ENCODE data around the gene ROR2.
"Not testable (repeated sequence)": the region's sequence is repeated elsewhere in the genome, so short reads cannot be mapped to it uniquely, and the experiment has no call there.

ROR2 gene

GRCh38 chr9:91817106-91817492 lies 132.9 kb downstream of the ROR2 start:
- DNase-seq (ENCODE audit: low spot score), result no peak

- no peak for DNase-seq (ENCODE audit: low spot score)
These were observed 133.7 kb downstream of the ROR2 start for GRCh38 chr9:91816356-91816755.

DNA sequence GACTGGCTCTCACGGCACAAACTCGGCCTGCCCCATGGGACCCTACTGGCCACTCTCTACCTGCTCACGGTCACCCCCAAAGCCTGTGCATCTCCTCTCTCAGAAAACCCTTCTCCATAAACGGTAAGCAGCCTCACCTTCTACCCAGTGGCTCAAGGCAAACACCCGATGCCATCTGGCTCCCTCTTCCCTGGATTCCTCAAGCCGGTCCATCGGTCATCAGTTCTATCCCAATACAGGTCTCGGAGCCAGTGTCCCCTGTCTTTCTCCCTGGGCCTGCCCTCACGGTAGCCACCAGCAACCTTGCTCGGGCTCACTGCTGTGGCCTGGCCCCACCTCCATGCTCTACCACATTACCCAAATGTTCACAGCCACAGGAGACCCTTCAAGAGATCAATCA lies 134.1 kb downstream of the ROR2 start:
- no peak for DNase-seq (ENCODE audit: low spot score)

- DNase-seq (ENCODE audit: low spot score), result no peak
These were observed 135.3 kb downstream of the ROR2 start for GRCh38 chr9:91814753-91815152.

DNA sequence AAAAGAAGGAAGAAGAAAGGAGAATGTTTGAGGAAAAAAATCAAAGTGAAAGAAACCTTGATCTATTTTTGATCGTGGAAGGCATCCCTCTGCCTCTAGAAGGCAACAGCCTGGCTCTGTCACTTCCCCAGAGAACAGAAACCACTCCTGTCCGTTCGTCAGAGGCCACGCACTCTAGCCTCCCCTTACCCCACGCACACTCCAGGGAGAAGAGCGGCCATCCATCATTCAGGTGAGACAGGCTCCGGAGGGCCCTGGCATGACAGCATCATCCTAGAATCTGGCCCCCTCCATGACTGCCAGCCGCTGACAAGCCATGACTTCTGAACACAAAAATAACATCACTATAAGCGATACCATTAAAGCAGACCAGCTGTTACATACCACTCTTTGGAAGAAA lies 135.8 kb downstream of the ROR2 start:
- DNase-seq (ENCODE audit: low spot score), result no peak

DNA sequence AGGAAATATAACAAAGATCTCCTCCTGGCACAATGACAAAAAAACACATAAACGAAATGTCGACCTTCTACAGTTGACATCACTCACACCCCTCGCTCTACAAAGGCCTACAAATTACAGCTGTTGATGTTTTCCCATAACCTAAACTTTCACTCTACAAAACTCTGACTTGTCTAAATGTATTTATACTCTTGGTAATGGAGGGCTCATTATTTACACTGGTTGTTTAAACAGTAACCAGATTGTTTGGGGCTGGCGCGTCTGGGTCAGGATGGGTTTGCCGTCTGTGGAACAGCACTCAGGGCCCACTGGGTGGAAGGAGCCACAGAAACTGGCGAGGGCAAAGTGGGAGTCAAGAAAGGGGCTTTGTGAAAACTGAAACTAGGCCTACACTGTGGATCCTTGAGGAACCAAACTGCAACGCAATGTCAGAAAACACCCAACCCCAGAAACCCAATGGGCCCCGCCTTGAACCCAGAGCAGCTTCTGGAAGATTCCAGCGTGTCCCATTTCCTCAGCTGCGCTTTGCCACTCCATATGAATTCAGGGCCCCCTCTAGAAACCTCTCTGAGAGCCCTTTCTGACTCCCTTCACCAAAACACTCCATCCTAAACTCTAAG lies 136.7 kb downstream of the ROR2 start:
- no peak for DNase-seq (ENCODE audit: low spot score)

- DNase-seq (ENCODE audit: low spot score), result no peak
These were observed 137.8 kb downstream of the ROR2 start for GRCh38 chr9:91812191-91812590.

DNA sequence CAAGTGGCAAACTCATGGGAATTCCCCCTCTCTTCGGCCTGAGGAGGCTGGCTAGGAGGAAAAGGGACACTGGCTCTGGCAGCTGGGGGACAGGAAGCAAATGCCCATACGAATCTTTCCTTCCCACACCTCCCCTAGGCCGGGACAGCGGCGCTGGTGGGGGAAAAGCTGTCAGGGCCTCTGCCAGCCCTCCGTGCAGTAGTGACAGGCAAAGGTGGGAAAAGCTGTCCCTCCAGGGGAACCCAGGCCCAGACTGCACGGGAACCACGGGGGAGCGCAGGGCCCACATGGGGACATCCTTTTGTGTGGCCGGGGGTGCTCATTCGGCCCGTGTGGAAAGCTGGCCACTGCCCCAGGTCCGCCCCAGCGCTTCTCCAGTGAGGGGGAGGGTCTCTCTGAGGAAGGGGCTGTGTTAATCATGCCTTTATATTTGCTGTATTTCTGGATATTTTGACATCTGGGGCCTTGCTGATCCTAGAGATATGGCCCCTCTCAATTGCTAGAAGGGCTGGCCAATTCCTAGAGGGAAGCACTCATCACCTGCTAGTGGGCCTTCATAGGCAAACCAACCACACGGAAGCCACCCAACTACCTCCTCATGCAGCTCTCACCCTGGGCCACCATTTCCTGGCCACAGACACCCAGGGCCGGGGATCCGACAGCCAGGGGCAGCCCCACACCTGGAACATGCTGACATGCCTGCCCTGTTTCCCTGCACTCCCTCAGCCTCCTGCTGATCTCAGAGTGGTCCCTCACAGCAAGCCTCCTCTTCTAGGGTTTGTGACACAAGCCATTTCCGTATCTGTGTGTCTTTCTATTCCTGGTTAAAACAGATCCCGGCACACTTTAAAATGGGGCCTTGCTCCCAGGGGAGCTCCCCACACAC lies 138.8 kb downstream of the ROR2 start:
- no peak for DNase-seq (ENCODE audit: low spot score)

DNA sequence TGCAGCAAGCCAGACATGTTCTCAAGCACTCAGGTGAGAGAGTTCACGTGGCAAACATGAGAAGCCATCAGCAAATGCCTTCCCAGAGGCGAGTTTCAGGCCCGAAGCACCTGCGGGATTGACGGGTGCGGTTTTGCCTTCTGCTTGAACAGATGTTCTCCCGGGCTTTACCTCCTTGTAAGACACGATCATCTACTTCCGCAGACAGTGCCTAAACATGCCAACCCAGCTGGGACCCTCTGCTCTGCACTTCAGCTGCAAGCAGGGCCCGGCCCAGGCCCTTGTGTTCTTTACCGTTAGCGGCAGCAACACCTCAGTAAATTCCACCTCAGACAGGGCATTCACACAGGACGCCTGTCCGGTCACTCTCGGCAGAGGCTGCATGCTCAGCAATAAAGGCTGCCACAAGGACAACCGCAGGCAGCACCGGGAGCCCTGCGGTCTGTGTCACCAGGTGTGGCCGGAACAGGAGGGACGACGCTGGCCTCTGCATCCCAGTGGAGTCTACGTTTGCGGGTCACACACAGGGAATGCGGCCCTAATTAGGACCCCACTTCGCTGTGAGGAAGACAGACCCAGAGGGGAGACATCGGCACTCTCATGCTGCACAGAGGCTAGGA lies 139.6 kb downstream of the ROR2 start:
- DNase-seq (ENCODE audit: low spot score), result no peak

- no peak for DNase-seq (ENCODE audit: low spot score)
These were observed 140.3 kb downstream of the ROR2 start for GRCh38 chr9:91809581-91810285.

- DNase-seq (ENCODE audit: low spot score), result no peak
These were observed 142.3 kb downstream of the ROR2 start for GRCh38 chr9:91807643-91808246.

DNA sequence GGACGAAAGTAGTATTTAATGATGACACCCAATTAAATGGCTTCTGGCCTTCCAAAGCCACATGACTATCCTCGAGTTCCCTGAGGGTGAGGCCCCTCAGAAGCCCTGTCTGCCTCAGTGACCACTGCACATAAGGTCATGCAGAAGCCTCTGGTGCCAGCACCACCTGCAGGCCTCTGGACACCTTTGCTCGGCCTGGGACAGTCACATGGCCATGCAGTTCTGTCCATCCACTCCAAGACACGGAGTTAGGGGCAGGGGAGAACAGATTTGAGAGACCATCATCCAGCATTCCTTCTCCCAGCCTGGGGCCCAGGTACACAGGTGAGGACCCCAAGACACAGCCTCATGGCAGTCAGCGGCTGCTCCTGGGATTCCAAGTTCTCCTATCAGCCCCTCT lies 145.0 kb downstream of the ROR2 start:
- no peak for DNase-seq (ENCODE audit: low spot score)

GRCh38 chr9:91803970-91804752 lies 145.9 kb downstream of the ROR2 start:
- no peak for DNase-seq (ENCODE audit: low spot score)

- no peak for DNase-seq (ENCODE audit: low spot score)
These were observed 146.7 kb downstream of the ROR2 start for GRCh38 chr9:91803151-91803940.

DNA sequence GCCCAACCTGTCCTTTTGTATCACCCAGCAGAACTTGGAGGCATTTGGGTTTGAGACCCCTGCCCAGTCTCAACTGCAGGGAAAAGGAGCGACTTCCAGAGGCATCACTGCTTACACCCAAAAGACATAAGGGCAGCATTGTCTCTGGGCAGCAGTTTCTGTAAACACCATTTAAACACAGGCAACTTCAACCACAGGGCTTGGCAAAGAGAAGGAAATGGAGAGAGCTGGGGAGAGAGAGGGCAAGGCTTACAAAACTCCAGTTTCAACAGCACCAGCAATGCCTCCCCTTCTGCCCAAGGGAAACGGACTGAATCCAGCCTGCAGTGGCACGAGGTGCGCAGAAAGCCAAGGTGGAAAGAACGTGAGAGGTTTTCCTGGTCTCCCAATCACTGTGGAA lies 147.6 kb downstream of the ROR2 start:
- DNase-seq (ENCODE audit: low spot score), result no peak

- DNase-seq (ENCODE audit: low spot score), result no peak
These were observed 149.5 kb downstream of the ROR2 start for GRCh38 chr9:91800473-91801030.

GRCh38 chr9:91799113-91799744 lies 150.8 kb downstream of the ROR2 start:
- DNase-seq (ENCODE audit: low spot score), result no peak

- not testable (repeated sequence) for DNase-seq (ENCODE audit: low spot score)
These were observed 151.5 kb downstream of the ROR2 start for GRCh38 chr9:91798273-91799112.

DNA sequence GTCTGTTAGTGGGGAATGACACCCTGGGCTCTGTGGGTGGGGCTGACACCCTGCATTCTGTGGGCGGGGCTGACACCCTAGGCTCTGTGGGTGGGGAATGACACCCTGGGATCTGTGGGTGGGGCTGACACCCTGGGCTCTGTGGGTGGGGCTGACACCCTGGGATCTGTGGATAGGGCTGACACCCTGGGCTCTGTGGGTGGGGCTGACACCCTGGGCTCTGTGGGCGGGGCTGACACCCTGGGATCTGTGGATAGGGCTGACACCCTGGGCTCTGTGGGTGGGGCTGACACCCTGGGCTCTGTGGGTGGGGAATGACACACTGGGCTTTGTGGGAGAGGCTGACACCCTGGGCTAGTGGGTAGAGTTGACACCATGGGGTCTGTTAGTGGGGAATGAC lies 152.5 kb downstream of the ROR2 start:
- DNase-seq (ENCODE audit: low spot score), result not testable (repeated sequence)

Measured in COLO829 (cell line).